ENCODE measurements around the gene VPS18. TPM values are rescaled to one million over a fixed set of nuclear protein-coding genes. Genes with fewer than 3 reads are reported as not detected.

Gene VPS18
- total and polyA plus RNA-seq, 2 donors (not counting 3 experiments of a cell fraction or from before 2014, with no cell fraction given), result 29.3 to 32.8 TPM

DNA sequence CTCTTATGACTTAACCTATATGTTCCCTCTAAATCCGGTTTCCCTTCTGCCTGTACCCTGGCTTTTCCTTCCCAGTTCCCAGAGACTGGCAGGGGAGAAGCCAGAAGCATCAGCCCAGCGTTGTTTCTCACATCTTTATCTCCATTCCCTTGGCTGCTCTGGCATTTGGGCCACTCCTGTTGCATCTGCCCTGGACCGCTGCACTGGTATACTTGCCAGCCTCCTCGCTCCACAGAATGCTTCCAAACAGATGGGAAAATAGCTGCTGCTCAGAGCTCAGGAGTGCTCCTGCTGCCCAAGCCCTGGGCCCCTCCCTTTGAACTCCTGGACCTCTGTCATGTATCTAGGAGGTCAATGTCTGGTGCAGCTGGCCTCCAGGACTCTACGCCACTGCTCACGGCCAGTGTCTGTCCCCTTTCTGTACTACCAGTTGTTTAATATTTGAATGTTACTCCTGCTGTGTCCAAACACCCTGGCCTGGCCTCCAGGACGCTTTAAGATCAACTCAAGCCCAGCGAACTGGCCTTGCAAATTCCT is 43.6 kb upstream of the VPS18 start:
- no peak for FAIRE-seq
- POLR2A ChIA-PET, result no interaction called here

More for the DNA sequence above, 43.6 kb upstream of the VPS18 start:
- no peak overlapping the region for H3K4me3 ChIP-seq (replicated peaks in 1 of 3; ENCODE audit: insufficient read depth in 1 of 3, low read depth in 1 of 3, low read length in 3 of 3)
- CTCF ChIA-PET, result interaction anchor here (2.6 kb wide), 1 partner anchor 8 kb away, joined by 29 read pairs; no protein-coding TSS in a partner anchor
- no peak overlapping the region for H3K4me2 ChIP-seq (ENCODE audit: insufficient read depth, low read length)
- H3K9me3 ChIP-seq (replicated peaks; ENCODE audit: control insufficient read depth, insufficient read depth, low read length), result no peaks in the 10 kb centered on the region
- no peak for DNase-seq (ENCODE audit: low read depth, low spot score)
- H3K27me3 ChIP-seq (ENCODE audit: control insufficient read depth in 2 of 2, insufficient read depth in 2 of 2, low read length in 2 of 2), result no peaks in the 10 kb centered on the region
- H2AFZ ChIP-seq (ENCODE audit: low read depth, low read length), result no peak overlapping the region
- no peaks in the 10 kb centered on the region for H3K4me1 ChIP-seq (ENCODE audit: control insufficient read depth, extremely low read depth, insufficient read depth, low read length)
- H3K9me1 ChIP-seq (replicated peaks; ENCODE audit: control insufficient read depth, extremely low read depth, insufficient read depth, low read length), result no peaks in the 10 kb centered on the region
- H4K20me1 ChIP-seq (replicated peaks; ENCODE audit: control insufficient read depth, extremely low read depth, insufficient read depth, low read length), result no peaks in the 10 kb centered on the region
- H3K79me2 ChIP-seq (ENCODE audit: control insufficient read depth, insufficient read depth, low read length), result no peaks in the 10 kb centered on the region
- dilution Hi-C loops (cut with MboI; ENCODE audit: extremely low pct_ligation_motif_present, low sequenced_read_pairs), result no loop called here
- TF ChIP-seq, protein P1, sequence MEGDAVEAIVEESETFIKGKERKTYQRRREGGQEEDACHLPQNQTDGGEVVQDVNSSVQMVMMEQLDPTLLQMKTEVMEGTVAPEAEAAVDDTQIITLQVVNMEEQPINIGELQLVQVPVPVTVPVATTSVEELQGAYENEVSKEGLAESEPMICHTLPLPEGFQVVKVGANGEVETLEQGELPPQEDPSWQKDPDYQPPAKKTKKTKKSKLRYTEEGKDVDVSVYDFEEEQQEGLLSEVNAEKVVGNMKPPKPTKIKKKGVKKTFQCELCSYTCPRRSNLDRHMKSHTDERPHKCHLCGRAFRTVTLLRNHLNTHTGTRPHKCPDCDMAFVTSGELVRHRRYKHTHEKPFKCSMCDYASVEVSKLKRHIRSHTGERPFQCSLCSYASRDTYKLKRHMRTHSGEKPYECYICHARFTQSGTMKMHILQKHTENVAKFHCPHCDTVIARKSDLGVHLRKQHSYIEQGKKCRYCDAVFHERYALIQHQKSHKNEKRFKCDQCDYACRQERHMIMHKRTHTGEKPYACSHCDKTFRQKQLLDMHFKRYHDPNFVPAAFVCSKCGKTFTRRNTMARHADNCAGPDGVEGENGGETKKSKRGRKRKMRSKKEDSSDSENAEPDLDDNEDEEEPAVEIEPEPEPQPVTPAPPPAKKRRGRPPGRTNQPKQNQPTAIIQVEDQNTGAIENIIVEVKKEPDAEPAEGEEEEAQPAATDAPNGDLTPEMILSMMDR (IDR thresholded peaks at IDR 0.05; ENCODE audit: extremely low read depth in 1 of 2, insufficient read depth in 1 of 2, low read depth in 1 of 2, low read length in 2 of 2), result no peak
- TF ChIP-seq JUN (IDR thresholded peaks at IDR 0.05; ENCODE audit: borderline replicate concordance, insufficient read depth, insufficient read length, low read depth) (no peak), GATA2 (IDR thresholded peaks at IDR 0.05; ENCODE audit: insufficient read depth, insufficient read length, low read depth, low read length) (no peak), FOS (IDR thresholded peaks at IDR 0.05; ENCODE audit: borderline replicate concordance, insufficient read depth, low read length) (no peak), MYC (IDR thresholded peaks at IDR 0.05; ENCODE audit: low read depth, low read length) (no peak), POLR2AphosphoS5 (IDR thresholded peaks at IDR 0.05; ENCODE audit: insufficient read depth, low read depth, low read length) (no peak), EZH2 (IDR thresholded peaks at IDR 0.05; ENCODE audit: borderline replicate concordance, low read depth, low read length, severe bottlenecking) (no peak), POLR2A (IDR thresholded peaks at IDR 0.05; ENCODE audit: low read depth, low read length) (no peak)
- TF ChIP-seq, protein P2, sequence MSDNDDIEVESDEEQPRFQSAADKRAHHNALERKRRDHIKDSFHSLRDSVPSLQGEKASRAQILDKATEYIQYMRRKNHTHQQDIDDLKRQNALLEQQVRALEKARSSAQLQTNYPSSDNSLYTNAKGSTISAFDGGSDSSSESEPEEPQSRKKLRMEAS (IDR thresholded peaks at IDR 0.05; ENCODE audit: insufficient read depth, insufficient read length), result no peak
- no peak overlapping the region for H3K27ac ChIP-seq (ENCODE audit: insufficient read depth, low read depth, low read length)
- H3K9ac ChIP-seq (replicated peaks; ENCODE audit: extremely low read depth, insufficient read depth, low read length), result no peak overlapping the region
- BruUV-seq (replicated peaks), result no TSS peak
- intact Hi-C loops (cut with micrococcal nuclease), result no loop called here
- no peaks in the 10 kb centered on the region for H3K36me3 ChIP-seq (ENCODE audit: control insufficient read depth in 2 of 2, extremely low read depth in 1 of 2, insufficient read depth in 2 of 2, low read length in 2 of 2)

All from endothelial cell of umbilical vein (primary cell).